ENCODE results near the gene UBR2. TPM values are rescaled to one million over a fixed set of nuclear protein-coding genes. Genes with fewer than 3 reads are reported as not detected.

Gene UBR2
- total RNA-seq, 1 experiment from 2014 or later, result 20.1 TPM

DNA sequence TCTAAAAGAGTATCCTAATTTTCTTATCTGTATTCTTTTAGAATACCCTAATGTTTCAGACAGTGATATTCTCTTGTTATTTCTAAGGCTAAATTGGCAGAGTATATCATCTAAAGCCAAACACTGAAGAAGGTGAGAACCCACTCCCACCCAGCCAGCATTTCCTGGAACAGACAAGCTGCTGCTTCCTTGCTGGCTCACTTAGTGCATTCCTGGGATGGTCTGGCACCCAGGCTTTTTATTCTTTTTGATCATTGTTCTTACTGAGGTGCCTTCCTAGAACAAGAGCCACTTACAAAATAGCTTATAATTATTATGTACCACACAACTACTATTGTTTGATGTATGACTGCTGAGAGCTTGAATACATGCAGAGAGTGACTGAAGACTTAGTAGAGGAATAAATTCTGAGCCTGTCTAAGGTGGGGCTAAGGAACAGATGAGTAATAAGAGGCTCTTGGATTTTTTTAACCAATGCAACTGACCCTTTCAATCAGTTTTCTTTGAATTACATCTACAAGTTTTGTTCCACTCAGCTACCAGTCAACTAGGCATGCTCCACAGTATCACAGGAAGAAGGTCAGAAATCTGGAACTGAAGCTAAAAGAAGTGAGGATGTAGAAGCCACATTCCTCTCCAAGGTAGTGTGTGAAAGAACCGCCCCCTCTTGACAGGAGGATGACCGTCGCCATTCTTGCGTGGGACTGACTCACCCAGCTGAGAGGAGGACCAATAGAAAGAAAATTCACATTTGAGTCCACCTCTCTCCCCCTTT is 128.5 kb downstream of the UBR2 start:
- intact Hi-C loops (cut with micrococcal nuclease), result loop anchor here (1.0 to 2.0 kb wide), 2 partner anchors 34 to 185 kb away; no protein-coding TSS in a partner anchor
- ChIA-PET CTCF (interaction anchor here (1.0 to 3.1 kb wide), 8 partner anchors 13 to 206 kb away, joined by 3 to 19 read pairs (median 4); no protein-coding TSS in a partner anchor), POLR2A (interaction anchor here (0.6 to 2.8 kb wide), 14 partner anchors 9 to 1012 kb away, joined by 3 to 13 read pairs (median 4); partner anchors contain the start of genes RPL7L1 and TBCC)
- Mint-ChIP-seq H3K36me3 (ENCODE audit: insufficient read depth, unreplicated experiment) (peaks cover 74% of the 10 kb centered on the region), H3K9me3 (ENCODE audit: unreplicated experiment) (no peaks in the 10 kb centered on the region), H3K4me3 (ENCODE audit: unreplicated experiment) (no peak overlapping the region), H3K4me1 (ENCODE audit: insufficient read depth, unreplicated experiment) (peaks cover 19% of the 10 kb centered on the region), H3K27me3 (ENCODE audit: insufficient read depth, unreplicated experiment) (no peaks in the 10 kb centered on the region), H3K27ac (ENCODE audit: low read depth, unreplicated experiment) (peak overlapping the region; percentile 39)
- BruUV-seq (replicated peaks), result no TSS peak
- TF ChIP-seq, protein P1, sequence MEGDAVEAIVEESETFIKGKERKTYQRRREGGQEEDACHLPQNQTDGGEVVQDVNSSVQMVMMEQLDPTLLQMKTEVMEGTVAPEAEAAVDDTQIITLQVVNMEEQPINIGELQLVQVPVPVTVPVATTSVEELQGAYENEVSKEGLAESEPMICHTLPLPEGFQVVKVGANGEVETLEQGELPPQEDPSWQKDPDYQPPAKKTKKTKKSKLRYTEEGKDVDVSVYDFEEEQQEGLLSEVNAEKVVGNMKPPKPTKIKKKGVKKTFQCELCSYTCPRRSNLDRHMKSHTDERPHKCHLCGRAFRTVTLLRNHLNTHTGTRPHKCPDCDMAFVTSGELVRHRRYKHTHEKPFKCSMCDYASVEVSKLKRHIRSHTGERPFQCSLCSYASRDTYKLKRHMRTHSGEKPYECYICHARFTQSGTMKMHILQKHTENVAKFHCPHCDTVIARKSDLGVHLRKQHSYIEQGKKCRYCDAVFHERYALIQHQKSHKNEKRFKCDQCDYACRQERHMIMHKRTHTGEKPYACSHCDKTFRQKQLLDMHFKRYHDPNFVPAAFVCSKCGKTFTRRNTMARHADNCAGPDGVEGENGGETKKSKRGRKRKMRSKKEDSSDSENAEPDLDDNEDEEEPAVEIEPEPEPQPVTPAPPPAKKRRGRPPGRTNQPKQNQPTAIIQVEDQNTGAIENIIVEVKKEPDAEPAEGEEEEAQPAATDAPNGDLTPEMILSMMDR (IDR thresholded peaks at IDR 0.05; ENCODE audit: unreplicated experiment), result no peak
- DNase-seq (ENCODE audit: unreplicated experiment), result peak; percentile 63

DNA sequence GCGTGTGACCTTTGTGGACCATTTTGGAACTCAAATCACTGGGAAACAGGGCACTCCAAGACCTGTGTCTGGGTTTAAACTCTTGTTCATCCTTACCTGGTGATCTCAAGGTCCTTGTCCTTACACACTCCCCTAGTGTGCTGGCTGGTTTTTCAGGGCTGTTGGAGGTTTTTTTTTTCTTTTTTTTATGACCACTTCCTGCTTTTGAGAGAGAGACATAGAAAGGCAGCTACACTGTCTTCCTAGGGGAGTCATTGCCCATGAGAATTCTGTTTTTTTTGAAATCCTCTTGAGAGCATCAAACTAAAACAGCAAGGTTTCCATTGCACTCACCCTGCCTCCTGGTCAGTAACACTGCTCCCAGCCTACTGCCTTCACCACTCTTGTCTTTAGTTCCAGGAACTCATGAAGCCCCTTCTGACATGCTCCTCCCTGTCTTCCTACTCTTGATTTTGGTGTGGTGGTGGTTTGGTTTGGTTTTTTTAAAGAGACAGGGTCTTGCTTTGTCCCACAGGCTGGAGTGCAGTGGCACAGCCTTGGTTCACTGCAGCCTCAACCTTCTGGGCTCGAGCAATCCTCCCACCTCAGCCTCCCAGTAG is 130.0 kb downstream of the UBR2 start:
- BruUV-seq (replicated peaks), result no TSS peak
- DNase-seq (ENCODE audit: unreplicated experiment), result no peak
- CTCF ChIA-PET, result interaction anchor here (1.1 to 3.1 kb wide), 2 partner anchors 11 to 32 kb away, joined by 3 to 19 read pairs; no protein-coding TSS in a partner anchor
- Mint-ChIP-seq H3K4me3 (ENCODE audit: unreplicated experiment) (no peak overlapping the region), H3K9me3 (ENCODE audit: unreplicated experiment) (no peaks in the 10 kb centered on the region), H3K27me3 (ENCODE audit: insufficient read depth, unreplicated experiment) (no peaks in the 10 kb centered on the region), H3K4me1 (ENCODE audit: insufficient read depth, unreplicated experiment) (peaks cover 19% of the 10 kb centered on the region), H3K27ac (ENCODE audit: low read depth, unreplicated experiment) (no peak overlapping the region), H3K36me3 (ENCODE audit: insufficient read depth, unreplicated experiment) (peaks cover 62% of the 10 kb centered on the region)
- POLR2A ChIA-PET, result interaction anchor here (0.6 to 2.8 kb wide), 8 partner anchors 21 to 290 kb away, joined by 3 to 13 read pairs (median 4); partner anchors contain the start of genes PPP2R5D, RPL7L1 and TBCC
- TF ChIP-seq, protein P1 (IDR thresholded peaks at IDR 0.05; ENCODE audit: unreplicated experiment), result no peak
- intact Hi-C loops (cut with micrococcal nuclease), result loop anchor here (2.0 kb wide), 1 partner anchor 33 kb away; no protein-coding TSS in a partner anchor

DNA sequence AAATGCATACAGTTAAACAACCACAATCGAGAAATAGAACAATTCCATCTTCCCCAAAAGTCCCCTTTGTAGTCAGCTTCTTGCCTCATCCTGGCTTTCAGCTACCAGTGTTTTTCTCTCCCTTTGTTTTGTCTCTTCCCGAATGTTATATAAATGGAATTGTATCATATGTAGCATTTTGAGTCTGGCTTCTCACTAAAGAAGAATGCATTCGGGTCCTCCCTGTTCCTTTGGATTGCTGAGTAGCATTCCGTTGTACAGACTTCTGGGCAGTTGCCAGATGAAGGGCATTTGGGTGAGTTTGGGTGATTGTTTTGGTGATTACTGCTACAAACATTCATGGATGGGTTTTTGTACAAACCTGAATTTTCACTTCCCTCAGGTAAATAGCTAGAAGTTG is 130.8 kb downstream of the UBR2 start:
- Mint-ChIP-seq H3K4me1 (ENCODE audit: insufficient read depth, unreplicated experiment) (peaks cover 19% of the 10 kb centered on the region), H3K36me3 (ENCODE audit: insufficient read depth, unreplicated experiment) (peaks cover 56% of the 10 kb centered on the region), H3K27me3 (ENCODE audit: insufficient read depth, unreplicated experiment) (no peaks in the 10 kb centered on the region), H3K4me3 (ENCODE audit: unreplicated experiment) (no peak overlapping the region), H3K9me3 (ENCODE audit: unreplicated experiment) (no peaks in the 10 kb centered on the region), H3K27ac (ENCODE audit: low read depth, unreplicated experiment) (no peak overlapping the region)
- no TSS peak for BruUV-seq (replicated peaks)
- ChIA-PET POLR2A (interaction anchor here (0.8 to 1.4 kb wide), 5 partner anchors 10 to 289 kb away, joined by 3 to 5 read pairs (median 3); partner anchors contain the start of gene PPP2R5D), CTCF (interaction anchor here (0.6 to 3.1 kb wide), 7 partner anchors 11 to 182 kb away, joined by 3 to 19 read pairs (median 4); no protein-coding TSS in a partner anchor)
- DNase-seq (ENCODE audit: unreplicated experiment), result no peak
- TF ChIP-seq, protein P1 (IDR thresholded peaks at IDR 0.05; ENCODE audit: unreplicated experiment), result no peak
- intact Hi-C loops (cut with micrococcal nuclease), result no loop called here
